DOHH2 (cell line): ENCODE results near the gene UBE2K.
"Not testable (repeated sequence)": the region's sequence is repeated elsewhere in the genome, so short reads cannot be mapped to it uniquely, and the experiment has no call there.

Experiments used
- H3F3A ChIP-seq: fragments of 200-600 bp; sonication (generic), shearing (Covaris generic); 2 replicates; pipeline ENCODE4 v1.6.0; 2016; ENCODE audit warnings: antibody characterized with exemption, mild to moderate bottlenecking; ENCODE audit not compliant: control insufficient read depth, insufficient read depth
- H3K27ac ChIP-seq: fragments of 200-600 bp; sonication (generic); 2 replicates; pipeline ENCODE4 v1.5.1; 2014; ENCODE audit warnings: low read depth, mild to moderate bottlenecking, low read length, moderate library complexity
- H3K27me3 ChIP-seq: fragments of 200-600 bp; sonication (generic); 2 replicates; pipeline ENCODE4 v1.6.1; 2014; ENCODE audit warnings: mild to moderate bottlenecking, low read length, mixed read lengths; ENCODE audit not compliant: control insufficient read depth
- H3K36me3 ChIP-seq: fragments of 200-600 bp; sonication (generic); 2 replicates; pipeline ENCODE4 v1.6.1; 2014; ENCODE audit warnings: mild to moderate bottlenecking, low read length, moderate library complexity, mixed read lengths; ENCODE audit not compliant: control insufficient read depth
- H3K4me1 ChIP-seq: fragments of 200-600 bp; sonication (generic); 2 replicates; pipeline ENCODE4 v1.6.1; 2014; ENCODE audit warnings: mild to moderate bottlenecking, low read length, mixed read lengths; ENCODE audit not compliant: control insufficient read depth
- H3K4me2 ChIP-seq: fragments of 200-600 bp; sonication (generic); 2 replicates; pipeline ENCODE4 v1.6.0; 2014; ENCODE audit warnings: mild to moderate bottlenecking, low read length, moderate library complexity
- H3K4me3 ChIP-seq: fragments of 200-600 bp; sonication (generic); 2 replicates; pipeline ENCODE4 v1.5.1; 2014; ENCODE audit warnings: mild to moderate bottlenecking, low read length, mixed read lengths
- H3K79me2 ChIP-seq: fragments of 200-600 bp; sonication (generic); 2 replicates; pipeline ENCODE4 v1.6.1; 2014; ENCODE audit warnings: mild to moderate bottlenecking, low read length, mixed read lengths; ENCODE audit not compliant: control insufficient read depth
- H3K9me2 ChIP-seq: fragments of 200-600 bp; sonication (generic); replicated peaks from 2 replicates; pipeline ENCODE4 v1.6.1; 2014; ENCODE audit warnings: mild to moderate bottlenecking, low read length, mixed read lengths; ENCODE audit not compliant: control insufficient read depth
- H3K9me3 ChIP-seq: fragments of 200-600 bp; sonication (generic); 2 replicates; pipeline ENCODE4 v1.6.1; 2014; ENCODE audit warnings: antibody characterized with exemption, low read length, mixed read lengths; ENCODE audit not compliant: control insufficient read depth, insufficient read depth
- H4K20me1 ChIP-seq: fragments of 200-600 bp; sonication (generic); 2 replicates; pipeline ENCODE4 v1.6.0; 2014; ENCODE audit warnings: low read depth, mild to moderate bottlenecking, antibody characterized with exemption, low read length, moderate library complexity; ENCODE audit not compliant: control insufficient read depth, insufficient read depth
- CTCF ChIP-seq: fragments of 200-600 bp; sonication (generic); IDR thresholded peaks from one replicate; pipeline ENCODE4 v1.5.1; 2014; ENCODE audit warnings: antibody characterized with exemption, mild to moderate bottlenecking, low read depth, low read length; ENCODE audit not compliant: poor library complexity, severe bottlenecking
- EZH2phosphoT487 ChIP-seq: fragments of 200-600 bp; sonication (generic); IDR thresholded peaks from 2 replicates; pipeline ENCODE4 v1.6.1; 2017; ENCODE audit warnings: borderline replicate concordance, mild to moderate bottlenecking, antibody characterized with exemption, low read length, moderate library complexity, mixed read lengths

The UBE2K gene

GRCh38 chr4:39731908-39732307, 34.0 kb downstream of the UBE2K start:
- H3K36me3 ChIP-seq: peaks cover 13% of the 10 kb centered on the region
- no peaks in the 10 kb centered on the region for H3K27me3 ChIP-seq

GRCh38 chr4:39732728-39733127, 34.8 kb downstream of the UBE2K start:
- Histone ChIP-seq H3K27me3 (no peaks in the 10 kb centered on the region), H3K4me2 (no peak overlapping the region), H3K4me1 (0 out of 2 replicates have a peak, but pooled peaks cover 3% of the 10 kb centered on the region), H3K36me3 (peaks cover 13% of the 10 kb centered on the region), H3K9me2 (no peaks in the 10 kb centered on the region), H3K79me2 (peaks cover 92% of the 10 kb centered on the region), H3F3A (peaks cover 3% of the 10 kb centered on the region; the same call in 1 of the 2 replicates), H3K4me3 (no peak overlapping the region), H3K9me3 (no peaks in the 10 kb centered on the region), H3K27ac (no peak overlapping the region), H4K20me1 (peaks cover 5% of the 10 kb centered on the region; the same call in 1 of the 2 replicates)
- TF ChIP-seq CTCF (no peak), EZH2phosphoT487 (no peak)

More at GRCh38 chr4:39731908-39732307, 34.0 kb downstream of the UBE2K start:
- peaks cover 5% of the 10 kb centered on the region; the same call in 1 of the 2 replicates for H4K20me1 ChIP-seq
- peaks cover 3% of the 10 kb centered on the region; the same call in 1 of the 2 replicates for H3F3A ChIP-seq
- H3K4me3 ChIP-seq: no peak overlapping the region
- TF ChIP-seq EZH2phosphoT487 (no peak), CTCF (no peak)
- no peaks in the 10 kb centered on the region for H3K9me3 ChIP-seq
- 0 out of 2 replicates have a peak, but pooled peaks cover 3% of the 10 kb centered on the region for H3K4me1 ChIP-seq
- no peak overlapping the region for H3K27ac ChIP-seq
- H3K79me2 ChIP-seq: peaks cover 93% of the 10 kb centered on the region
- H3K9me2 ChIP-seq: no peaks in the 10 kb centered on the region
- H3K4me2 ChIP-seq: no peak overlapping the region

GRCh38 chr4:39739591-39739990, 41.7 kb downstream of the UBE2K start:
- not testable (repeated sequence) for H3K27ac ChIP-seq, H3F3A ChIP-seq, H3K9me3 ChIP-seq, H3K27me3 ChIP-seq, H3K4me1 ChIP-seq, H3K4me3 ChIP-seq, H3K4me2 ChIP-seq, H4K20me1 ChIP-seq, H3K9me2 ChIP-seq
- peaks cover 42% of the 10 kb centered on the region for H3K79me2 ChIP-seq
- peaks cover 21% of the 10 kb centered on the region for H3K36me3 ChIP-seq

GRCh38 chr4:39741401-39741800, 43.5 kb downstream of the UBE2K start:
- Histone ChIP-seq H3K79me2 (peaks cover 33% of the 10 kb centered on the region), H3F3A (peaks cover 9% of the 10 kb centered on the region; the same call in 1 of the 2 replicates), H3K4me1 (no peaks in the 10 kb centered on the region), H3K9me2 (no peaks in the 10 kb centered on the region), H3K4me3 (no peak overlapping the region), H3K36me3 (peaks cover 24% of the 10 kb centered on the region), H3K27ac (no peak overlapping the region), H3K4me2 (no peak overlapping the region), H4K20me1 (no peaks in the 10 kb centered on the region), H3K9me3 (no peaks in the 10 kb centered on the region), H3K27me3 (no peaks in the 10 kb centered on the region)
- no peak for TF ChIP-seq CTCF
- no peak for TF ChIP-seq EZH2phosphoT487
